DMS114 treated with DMSO at 0.1 percent for 48 hours (cell line): Measurements from ENCODE around the gene HDAC4.
"Not testable (repeated sequence)": the region's sequence is repeated elsewhere in the genome, so short reads cannot be mapped to it uniquely, and the experiment has no call there.

ENCODE experiments used
- DNase-seq: peaks from one replicate; lab custom pipeline; 2025; ENCODE audit not compliant: unreplicated experiment; lab: John Stamatoyannopoulos, UW

HDAC4 gene

GRCh38 chr2:239079671-239080294 lies 321.0 kb downstream of the HDAC4 start:
- DNase-seq: no peak

- DNase-seq: no peak
Measured at GRCh38 chr2:239078128-239078924, 322.5 kb downstream of the HDAC4 start.

GRCh38 chr2:239077260-239077659 lies 323.6 kb downstream of the HDAC4 start:
- DNase-seq: no peak

GRCh38 chr2:239075918-239076758 lies 324.7 kb downstream of the HDAC4 start:
- DNase-seq: no peak

GRCh38 chr2:239073745-239074530 lies 326.9 kb downstream of the HDAC4 start:
- DNase-seq: no peak

- DNase-seq: no peak
Measured at GRCh38 chr2:239073270-239073669, 327.6 kb downstream of the HDAC4 start.

- DNase-seq: no peak
Measured at GRCh38 chr2:239072786-239073185, 328.0 kb downstream of the HDAC4 start.

- no peak for DNase-seq
Measured at GRCh38 chr2:239070466-239070865, 330.4 kb downstream of the HDAC4 start.

- not testable (repeated sequence) for DNase-seq
Measured at GRCh38 chr2:239069362-239070333, 331.2 kb downstream of the HDAC4 start.

GRCh38 chr2:239068411-239068810 lies 332.4 kb downstream of the HDAC4 start:
- DNase-seq: no peak

GRCh38 chr2:239067196-239067865 lies 333.5 kb downstream of the HDAC4 start:
- DNase-seq: no peak

GRCh38 chr2:239066597-239066996 lies 334.2 kb downstream of the HDAC4 start:
- no peak for DNase-seq

- no peak for DNase-seq
Measured at GRCh38 chr2:239065962-239066361, 334.9 kb downstream of the HDAC4 start.

- DNase-seq: no peak
Measured at GRCh38 chr2:239065537-239065936, 335.3 kb downstream of the HDAC4 start.

- no peak for DNase-seq
Measured at GRCh38 chr2:239064891-239065290, 335.9 kb downstream of the HDAC4 start.

- DNase-seq: no peak
Measured at GRCh38 chr2:239064253-239064652, 336.6 kb downstream of the HDAC4 start.

- DNase-seq: no peak
Measured at GRCh38 chr2:239062743-239063142, 338.1 kb downstream of the HDAC4 start.

- no peak for DNase-seq
Measured at GRCh38 chr2:239061824-239062570, 338.8 kb downstream of the HDAC4 start.
